GM12864 (cell line): ENCODE measurements around the gene GABRB2.

Experiments
- DNase-seq: peaks from one replicate; pipeline ENCODE4 v3.0.0-alpha.2; 2011; ENCODE audit warnings: low read depth
- H3K4me3 ChIP-seq: 2 replicates; pipeline ENCODE4 v1.5.1; 2011; ENCODE audit warnings: mild to moderate bottlenecking, low read depth, low read length, control low read depth
- TF ChIP-seq, protein P1 (sequence below): IDR thresholded peaks from 2 replicates; pipeline ENCODE4 v1.5.1; 2011; ENCODE audit warnings: low read depth, mild to moderate bottlenecking, moderate library complexity, low read length, control low read depth, inconsistent platforms; ENCODE audit errors: missing control alignments

Gene GABRB2

DNA sequence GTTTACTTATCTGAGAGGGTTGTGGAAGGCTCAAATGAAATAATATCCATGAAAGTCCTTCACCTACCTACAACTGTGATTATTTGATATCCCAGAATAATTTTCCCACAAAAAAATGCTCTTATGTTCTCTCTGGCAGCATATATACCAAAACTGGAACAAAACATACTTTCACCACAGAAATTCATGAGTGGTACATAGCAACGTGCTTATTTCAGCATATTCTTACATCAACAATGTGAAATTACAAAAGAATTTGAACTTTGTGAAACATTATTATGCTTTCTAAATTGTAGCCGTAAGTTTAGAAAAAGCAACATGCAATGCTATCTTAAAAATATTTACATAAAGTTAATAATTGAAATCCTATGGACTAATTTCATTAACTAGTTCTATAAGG is 137.1 kb downstream of the GABRB2 start:
- no peak overlapping the region for H3K4me3 ChIP-seq
- no peak for DNase-seq
- TF ChIP-seq, protein P1, sequence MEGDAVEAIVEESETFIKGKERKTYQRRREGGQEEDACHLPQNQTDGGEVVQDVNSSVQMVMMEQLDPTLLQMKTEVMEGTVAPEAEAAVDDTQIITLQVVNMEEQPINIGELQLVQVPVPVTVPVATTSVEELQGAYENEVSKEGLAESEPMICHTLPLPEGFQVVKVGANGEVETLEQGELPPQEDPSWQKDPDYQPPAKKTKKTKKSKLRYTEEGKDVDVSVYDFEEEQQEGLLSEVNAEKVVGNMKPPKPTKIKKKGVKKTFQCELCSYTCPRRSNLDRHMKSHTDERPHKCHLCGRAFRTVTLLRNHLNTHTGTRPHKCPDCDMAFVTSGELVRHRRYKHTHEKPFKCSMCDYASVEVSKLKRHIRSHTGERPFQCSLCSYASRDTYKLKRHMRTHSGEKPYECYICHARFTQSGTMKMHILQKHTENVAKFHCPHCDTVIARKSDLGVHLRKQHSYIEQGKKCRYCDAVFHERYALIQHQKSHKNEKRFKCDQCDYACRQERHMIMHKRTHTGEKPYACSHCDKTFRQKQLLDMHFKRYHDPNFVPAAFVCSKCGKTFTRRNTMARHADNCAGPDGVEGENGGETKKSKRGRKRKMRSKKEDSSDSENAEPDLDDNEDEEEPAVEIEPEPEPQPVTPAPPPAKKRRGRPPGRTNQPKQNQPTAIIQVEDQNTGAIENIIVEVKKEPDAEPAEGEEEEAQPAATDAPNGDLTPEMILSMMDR, result no peak

DNA sequence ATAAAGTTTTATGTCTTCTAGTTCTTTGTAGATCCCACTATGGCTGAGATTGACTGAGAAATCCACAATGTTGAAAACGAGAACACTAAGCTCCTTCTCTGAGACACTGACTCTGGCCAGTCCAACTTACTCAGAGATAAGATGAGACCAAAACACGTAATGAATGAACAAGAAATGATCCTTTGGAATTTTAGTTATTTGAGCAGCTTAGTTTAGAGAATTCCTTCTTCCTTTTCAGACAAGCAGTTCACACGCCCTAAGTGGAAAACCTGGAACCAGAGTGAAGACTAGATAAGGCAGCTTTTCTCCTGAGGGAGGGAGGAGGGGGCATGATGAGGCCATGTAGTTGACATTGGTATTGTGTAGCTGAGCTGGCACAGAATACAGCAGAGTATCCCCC is 139.6 kb downstream of the GABRB2 start:
- DNase-seq, result no peak
- TF ChIP-seq, protein P1, result no peak
- no peak overlapping the region for H3K4me3 ChIP-seq

DNA sequence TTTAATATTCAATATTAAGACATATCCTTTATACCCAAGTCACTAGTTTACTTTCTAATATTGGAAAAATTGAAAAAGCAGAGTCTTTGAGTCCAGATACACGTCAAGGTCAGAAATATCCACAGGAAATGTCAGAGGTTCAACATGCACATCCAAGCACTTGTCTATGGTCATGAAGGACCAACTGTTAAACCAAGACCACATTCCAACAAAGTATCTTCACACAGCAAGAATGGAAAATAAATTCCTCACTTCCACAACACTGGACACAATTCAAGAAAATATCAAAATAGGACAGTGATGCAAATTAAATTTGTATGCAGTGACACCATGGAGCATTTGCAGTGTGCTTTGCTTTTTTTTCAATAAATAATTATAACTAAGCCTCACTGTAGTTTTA is 142.5 kb downstream of the GABRB2 start:
- DNase-seq, result no peak
- H3K4me3 ChIP-seq, result no peak overlapping the region
- TF ChIP-seq, protein P1, result no peak

DNA sequence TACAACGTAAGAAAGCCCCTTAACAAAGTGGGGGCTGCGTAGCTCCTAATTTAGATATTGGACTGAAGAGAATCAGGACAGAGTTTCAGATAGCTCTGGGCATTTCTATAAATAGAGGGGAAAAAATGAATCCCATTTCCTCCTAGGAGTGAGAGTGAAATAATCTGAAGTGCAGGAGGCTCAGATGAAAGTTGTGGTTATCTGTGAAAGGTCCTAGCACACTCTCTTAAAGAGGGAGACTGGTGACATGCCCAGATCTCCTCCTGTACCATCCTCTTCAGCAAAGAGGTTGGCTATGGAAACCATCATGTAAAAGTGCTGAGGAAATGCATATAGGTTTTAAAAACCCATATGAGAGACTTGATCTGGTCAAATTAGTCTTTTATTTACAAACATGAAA is 143.4 kb downstream of the GABRB2 start:
- no peak overlapping the region for H3K4me3 ChIP-seq
- DNase-seq, result no peak
- TF ChIP-seq, protein P1, result no peak

DNA sequence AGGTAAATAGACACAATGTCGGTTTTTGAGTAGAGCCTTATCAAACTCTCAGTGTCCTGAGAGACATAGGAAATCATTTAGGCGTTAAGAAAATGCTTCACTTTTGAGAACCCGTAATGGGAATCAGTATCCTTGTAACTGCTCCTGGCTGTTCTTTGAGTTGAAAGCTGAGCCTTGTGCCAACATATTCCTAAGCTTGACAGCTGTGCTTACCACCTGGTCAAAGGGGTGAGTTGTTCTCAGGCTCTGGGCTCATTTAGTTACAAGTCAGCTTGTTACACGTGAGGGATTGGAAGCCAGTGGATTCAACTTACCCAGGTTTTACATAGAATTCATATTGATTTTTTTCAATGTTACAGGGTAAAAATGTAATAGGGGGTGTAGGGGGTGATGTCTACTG is 145.9 kb downstream of the GABRB2 start:
- TF ChIP-seq, protein P1, result no peak
- DNase-seq, result no peak
- no peak overlapping the region for H3K4me3 ChIP-seq

DNA sequence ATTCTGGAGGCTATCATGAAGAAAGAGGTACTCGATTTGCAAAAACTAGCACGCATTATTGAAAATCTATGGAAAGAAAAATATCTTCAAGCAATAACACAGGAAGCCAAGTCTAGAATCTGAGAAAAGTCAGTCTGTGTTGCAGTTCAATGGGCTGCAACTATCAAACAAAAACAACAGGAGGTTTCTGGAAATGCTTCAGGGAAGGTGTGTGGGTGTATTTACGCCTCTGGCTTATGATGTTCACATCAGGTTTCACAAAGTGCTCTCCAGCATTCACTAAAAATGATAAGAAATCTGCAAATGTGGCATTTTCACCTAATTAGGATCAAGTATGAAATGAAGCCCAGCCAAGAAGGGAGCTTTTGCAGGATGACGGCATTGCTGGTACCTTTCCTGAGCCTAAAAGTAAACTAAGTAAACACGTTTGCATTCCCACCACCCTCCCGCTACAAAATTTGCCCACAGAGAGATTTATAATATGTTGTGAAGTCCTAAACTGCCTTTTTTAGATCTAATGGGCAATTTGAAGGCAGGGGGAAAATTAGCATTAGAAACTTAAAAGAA is 146.4 kb downstream of the GABRB2 start:
- DNase-seq, result no peak
- TF ChIP-seq, protein P1, result no peak
- no peak overlapping the region for H3K4me3 ChIP-seq

DNA sequence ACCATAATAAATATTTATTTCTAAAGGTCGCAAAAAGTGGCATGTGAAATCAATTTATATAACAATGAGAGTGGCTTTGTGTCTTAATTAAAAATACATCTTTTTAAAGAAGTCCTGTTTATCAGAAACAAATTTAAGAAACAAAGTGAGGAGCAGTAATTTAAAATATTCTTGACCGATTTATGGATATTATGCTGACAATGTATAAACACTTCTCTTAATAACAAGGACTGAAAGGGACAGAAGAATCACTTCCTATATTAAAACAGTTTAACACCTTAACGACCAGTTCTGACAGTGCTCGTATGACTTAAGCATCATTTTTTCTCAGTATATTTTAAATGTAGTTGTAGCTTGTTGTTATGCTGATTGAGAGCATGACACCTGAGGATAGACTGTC is 149.1 kb downstream of the GABRB2 start:
- DNase-seq, result no peak
- TF ChIP-seq, protein P1, result no peak

More for the DNA sequence above, 149.1 kb downstream of the GABRB2 start:
- H3K4me3 ChIP-seq, result no peak overlapping the region
